HG03439 (cell line): ENCODE measurements around the gene PIK3R5.

ENCODE experiments used
- ATAC-seq: cut with Tn5 transposase; IDR thresholded peaks from one replicate; pipeline ENCODE4 v1.9.1; 2021; ENCODE audit warnings: mild to moderate bottlenecking, moderate library complexity; ENCODE audit not compliant: unreplicated experiment

Gene PIK3R5

GRCh38 chr17:8925141-8925540 lies 40.4 kb downstream of the PIK3R5 start:
- ATAC-seq: no peak

DNA sequence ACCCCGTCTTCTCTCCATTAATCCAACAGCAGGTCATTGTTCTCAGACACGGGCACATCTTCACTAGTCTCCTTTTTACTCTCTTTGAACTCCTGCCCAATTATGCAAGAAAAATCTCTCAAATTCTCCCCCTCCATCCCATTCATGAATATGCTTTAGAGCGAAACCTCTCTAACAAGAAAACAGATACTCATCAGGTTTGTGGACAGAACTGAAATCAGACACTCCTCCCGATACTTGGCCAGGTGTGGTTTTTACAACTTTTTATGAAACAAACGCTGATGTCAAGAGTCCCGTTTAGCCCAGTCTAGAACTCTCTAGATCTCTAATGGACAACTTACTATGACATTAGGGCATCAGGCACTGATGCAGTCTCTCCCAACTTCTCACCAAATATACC lies 40.9 kb downstream of the PIK3R5 start:
- peak; percentile 72 for ATAC-seq

DNA sequence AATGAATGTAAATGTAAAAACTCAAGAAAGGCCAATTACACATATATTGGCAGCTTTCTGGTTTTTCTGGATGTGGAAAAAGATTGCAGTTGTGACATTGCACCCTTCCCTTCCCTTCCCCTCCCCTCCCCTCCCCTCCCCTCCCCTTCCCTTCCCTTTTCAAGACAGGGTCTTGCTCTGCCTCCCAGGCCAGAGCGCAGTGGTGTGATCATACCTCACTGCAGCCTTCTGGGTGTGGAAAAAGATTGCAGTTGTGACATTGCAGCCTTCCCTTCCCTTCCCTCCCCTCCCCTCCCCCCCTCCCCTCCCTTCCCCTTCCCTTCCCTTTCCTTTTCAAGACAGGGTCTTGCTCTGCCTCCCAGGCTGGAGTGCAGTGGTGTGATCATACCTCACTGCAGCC lies 41.7 kb downstream of the PIK3R5 start:
- no peak for ATAC-seq

GRCh38 chr17:8922928-8923327 lies 42.6 kb downstream of the PIK3R5 start:
- no peak for ATAC-seq

DNA sequence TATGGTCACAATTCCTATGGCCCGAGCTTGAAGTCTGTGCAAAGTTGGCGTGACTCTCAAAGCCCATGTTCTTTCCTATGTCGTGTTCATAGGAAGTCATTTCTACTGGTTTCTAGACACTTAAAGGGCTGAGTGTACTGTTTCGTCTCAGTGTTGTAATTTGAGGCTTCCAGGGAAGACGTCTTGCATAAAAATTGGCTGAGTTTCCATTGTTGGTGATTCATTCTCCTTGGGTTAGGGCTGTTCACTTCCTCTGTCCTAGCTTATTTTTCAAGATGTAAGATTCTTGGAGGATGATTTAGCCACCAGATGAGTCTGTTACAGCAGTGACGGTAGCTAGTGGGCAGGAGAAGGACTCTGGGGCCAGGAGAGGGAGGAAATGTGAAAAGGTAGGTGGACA lies 43.1 kb downstream of the PIK3R5 start:
- ATAC-seq: no peak

DNA sequence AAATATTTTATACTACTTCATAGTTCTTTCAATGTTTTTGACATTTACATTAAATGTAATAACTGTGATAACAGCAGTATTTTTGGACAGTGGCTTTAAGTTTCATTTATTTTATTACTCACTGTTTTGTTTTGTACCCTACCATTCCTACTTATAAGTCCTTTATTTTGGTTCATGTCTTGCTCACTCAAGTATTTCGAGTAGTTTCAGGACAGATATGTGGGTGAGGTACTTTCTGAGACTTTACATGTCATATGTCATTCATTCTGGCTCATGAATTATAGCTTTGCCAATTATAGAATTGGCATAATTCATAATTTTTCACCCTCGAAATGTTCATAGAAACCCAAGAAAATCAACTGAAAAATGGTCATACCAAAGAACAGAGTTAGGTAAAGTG lies 44.4 kb downstream of the PIK3R5 start:
- ATAC-seq: no peak

- no peak for ATAC-seq
Observed at GRCh38 chr17:8918807-8919465, 46.6 kb downstream of the PIK3R5 start.

DNA sequence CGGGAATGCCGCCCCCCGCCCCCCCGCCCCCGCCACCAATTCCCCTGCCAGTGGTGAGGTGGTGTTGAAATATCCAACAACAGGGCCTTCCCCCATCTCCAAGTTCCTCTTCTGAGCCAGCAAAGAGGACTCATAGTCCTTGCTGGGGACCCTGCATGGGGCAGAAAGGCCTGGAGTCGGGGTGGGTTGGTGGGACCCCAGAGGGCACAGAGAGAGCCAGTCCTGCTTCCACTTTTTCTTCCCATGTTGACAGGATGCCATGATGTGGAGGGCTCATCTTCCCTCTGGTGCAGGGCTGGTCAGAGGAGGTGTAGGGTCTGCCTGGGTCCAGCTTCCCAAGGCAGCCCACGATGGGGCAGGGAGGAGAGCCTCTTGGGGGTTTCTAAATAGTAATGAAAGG lies 49.0 kb downstream of the PIK3R5 start:
- ATAC-seq: no peak

GRCh38 chr17:8914554-8914953 lies 51.0 kb downstream of the PIK3R5 start:
- ATAC-seq: no peak

GRCh38 chr17:8913879-8914278 lies 51.6 kb downstream of the PIK3R5 start:
- ATAC-seq: no peak

DNA sequence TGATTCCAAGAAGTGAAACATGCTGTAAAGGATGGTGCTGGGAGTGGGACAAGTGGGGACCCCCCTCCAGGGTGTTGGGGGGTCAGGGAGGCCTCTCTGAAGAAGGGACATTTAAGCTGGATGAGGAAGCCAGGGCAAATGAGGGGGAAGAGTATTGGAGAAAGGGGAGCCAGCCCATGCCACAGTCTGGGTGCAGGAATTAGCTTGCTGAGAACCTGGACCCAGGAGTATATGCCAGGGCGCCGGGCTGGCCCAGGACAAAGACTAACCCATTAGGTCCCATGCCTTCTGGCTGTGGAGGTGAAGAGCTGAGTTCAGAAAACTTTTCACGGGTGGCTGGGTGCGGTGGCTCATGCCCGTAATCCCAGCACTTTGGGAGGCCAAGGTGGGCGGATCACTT lies 52.4 kb downstream of the PIK3R5 start:
- no peak for ATAC-seq

DNA sequence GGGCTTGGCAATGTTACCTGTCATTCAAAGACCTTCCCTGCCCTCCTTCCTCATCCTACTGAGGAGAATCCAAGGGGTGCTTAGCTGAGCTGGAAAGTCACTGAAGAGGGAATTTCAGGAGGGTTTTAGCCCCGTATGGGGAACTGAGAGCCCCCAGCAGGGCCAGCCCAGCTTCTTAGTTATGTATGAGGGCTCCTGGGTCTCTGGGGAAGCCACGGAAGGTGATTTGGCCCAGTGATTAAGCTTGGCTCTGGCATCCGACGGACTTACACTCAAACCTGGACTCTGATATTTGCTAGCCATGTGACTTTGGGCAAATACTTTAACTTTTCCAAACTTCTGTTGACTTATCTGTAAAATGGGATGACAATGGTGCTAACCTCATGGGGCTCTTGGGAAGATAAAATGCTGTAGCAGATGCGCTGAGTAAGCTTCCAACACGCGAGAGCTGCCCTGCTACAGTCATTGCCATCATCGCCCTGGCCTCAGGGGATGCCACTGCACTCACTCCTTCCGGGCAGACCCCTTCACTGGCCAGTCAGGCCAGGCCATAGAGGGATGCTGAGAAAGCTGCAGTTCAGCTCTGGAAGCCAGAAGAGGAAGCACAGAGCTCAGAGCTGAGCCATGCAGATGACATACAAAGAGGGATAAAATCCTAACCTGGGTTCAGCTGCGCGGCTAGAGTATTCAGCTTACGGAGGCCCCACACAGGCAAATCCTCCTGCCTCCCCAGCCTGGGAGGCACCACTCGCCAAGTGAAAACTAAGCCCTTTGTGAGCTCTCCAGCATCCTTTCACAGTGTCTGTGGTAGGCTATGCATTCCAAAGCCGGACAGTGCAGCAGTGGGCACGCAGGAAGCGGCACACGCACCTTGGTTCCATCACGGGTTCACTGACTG lies 53.2 kb downstream of the PIK3R5 start:
- no peak for ATAC-seq

DNA sequence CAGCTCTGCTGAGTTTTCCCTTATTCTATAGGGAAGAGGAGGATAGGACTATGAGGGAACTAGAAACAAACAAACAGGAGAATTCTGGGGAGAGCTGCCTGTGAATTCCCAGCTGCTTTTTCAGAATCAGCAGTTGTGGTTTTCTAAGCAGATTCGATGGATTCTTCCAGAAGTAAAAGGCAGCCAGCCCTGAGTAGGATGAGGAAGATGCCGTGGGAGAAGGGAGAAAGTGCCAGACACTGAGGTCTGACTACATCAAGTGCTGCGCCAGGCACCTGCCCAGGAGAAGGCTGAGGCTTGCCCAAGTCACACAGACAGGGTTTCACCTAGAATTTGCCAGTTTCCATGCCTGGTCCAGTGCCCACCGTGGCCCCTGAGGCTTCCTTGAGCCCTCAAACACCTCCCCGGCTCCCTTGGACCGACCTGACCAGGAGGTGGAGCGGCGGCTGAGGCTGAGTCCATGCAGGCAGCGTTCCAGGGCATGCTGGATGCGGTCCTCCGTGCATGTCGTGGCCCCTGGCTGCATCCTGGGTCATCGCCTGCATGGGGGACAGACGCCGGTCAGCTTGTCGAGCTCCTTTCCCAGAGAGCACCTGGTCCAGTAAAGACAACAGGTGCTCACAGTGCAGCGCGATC lies 54.4 kb downstream of the PIK3R5 start:
- no peak for ATAC-seq

- no peak for ATAC-seq
Observed at GRCh38 chr17:8909586-8910270, 55.8 kb downstream of the PIK3R5 start.

DNA sequence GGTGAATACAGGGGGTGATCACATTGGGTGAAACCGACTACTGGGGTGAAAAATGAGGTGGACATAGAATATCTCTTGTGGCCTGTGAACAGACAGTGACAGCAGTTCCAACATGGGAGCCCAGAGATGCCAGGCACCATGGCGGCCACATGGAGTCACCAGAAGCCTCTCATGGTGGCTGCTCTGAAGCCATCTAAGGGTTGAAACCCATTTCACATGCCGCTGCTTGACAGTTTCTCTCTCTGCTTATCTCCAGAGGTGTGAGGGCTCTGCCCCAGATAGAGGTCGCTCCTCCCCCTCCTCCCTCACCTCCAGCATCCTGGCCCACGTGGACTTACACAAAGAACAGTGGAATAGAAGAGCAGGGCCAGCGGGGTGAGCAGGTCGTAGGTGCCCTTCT lies 60.2 kb downstream of the PIK3R5 start:
- no peak for ATAC-seq

DNA sequence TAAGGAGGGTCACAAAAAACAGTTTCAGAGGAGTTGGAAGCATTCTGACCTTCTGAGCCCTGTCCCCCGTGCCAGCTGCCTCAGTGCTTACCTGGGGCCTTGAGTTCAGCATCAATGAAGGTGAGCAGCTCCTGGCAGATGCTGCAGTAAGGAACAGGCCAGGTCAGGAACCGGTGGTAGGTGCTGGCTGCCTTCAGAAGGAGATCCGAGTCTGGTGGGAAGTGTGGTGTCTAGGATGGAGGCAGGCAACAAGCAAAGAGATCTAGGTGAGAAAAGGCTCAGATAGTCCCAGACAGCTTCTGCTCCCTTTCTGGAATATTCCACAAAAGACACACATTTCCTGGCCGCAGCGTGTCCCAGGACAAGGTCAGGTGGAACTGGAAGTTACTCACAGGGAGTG lies 60.8 kb downstream of the PIK3R5 start:
- ATAC-seq: no peak

- ATAC-seq: no peak
Observed at GRCh38 chr17:8904201-8904600, 61.3 kb downstream of the PIK3R5 start.

- ATAC-seq: no peak
Observed at GRCh38 chr17:8900626-8901585, 64.6 kb downstream of the PIK3R5 start.

DNA sequence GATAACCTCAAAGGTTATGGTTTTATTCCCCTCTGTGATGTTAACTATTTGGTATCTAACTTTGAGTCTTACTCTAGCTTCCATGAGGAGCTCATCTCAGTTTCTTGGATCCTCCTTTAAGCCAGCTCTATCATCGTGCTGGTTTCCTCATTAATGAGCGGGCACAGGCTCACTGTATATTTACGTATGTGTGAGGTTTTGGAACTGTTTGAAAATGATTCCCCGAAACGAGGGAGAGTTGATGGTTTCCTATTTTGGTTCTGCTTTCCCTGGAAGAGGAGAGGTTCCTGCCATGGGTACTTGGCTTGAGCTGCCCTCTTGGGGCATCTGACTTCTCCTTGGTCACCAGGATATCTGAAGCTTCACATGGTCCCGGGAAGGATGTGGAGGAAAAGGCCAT lies 65.3 kb downstream of the PIK3R5 start:
- no peak for ATAC-seq

DNA sequence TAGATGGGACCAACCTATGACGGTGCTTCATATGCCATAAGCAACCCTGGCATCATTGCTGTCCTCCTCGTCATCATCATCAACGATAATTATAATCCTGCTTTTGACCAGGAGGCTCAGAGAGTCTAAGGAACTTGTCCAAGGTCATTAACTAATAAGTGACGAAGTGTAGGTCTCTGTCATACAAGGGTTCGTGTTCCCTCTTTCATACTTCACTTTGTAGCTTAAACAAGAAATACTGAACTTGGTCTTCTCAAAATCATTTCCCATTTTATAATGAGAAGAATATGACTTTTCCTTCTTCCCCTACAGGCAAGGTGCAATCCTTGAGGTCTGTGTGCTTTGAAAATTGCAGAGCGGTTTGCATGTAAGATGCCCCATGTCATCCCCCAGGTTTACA lies 66.9 kb downstream of the PIK3R5 start:
- ATAC-seq: no peak
